A673 (cell line): ENCODE measurements around the gene ARID3C. TPM values are rescaled to one million over a fixed set of nuclear protein-coding genes. Genes with fewer than 3 reads are reported as not detected.

Experiments used
- BruUV-seq: library from RNA; stranded (reverse); fragments of 400-500 nt; replicated peaks from 2 replicates; lab custom pipeline; 2021; lab: Mats Ljungman, UMichigan
- CTCF ChIA-PET: fragments of 300-600 bp; sonication (Branson Sonifier 250); formaldehyde crosslinking; loops from one replicate; lab custom pipeline; 2022; ENCODE audit warnings: antibody characterized with exemption; lab: Charles Lee
- POLR2A ChIA-PET: fragments of 300-600 bp; sonication (Branson Sonifier 250); formaldehyde crosslinking; loops from one replicate; lab custom pipeline; 2022; ENCODE audit warnings: antibody characterized with exemption; ENCODE audit not compliant: low non-redundant PET; lab: Charles Lee
- DNase-seq: peaks from one replicate; pipeline ENCODE4 v3.0.0-alpha.2; 2015; ENCODE audit warnings: low spot score
- H3K27ac ChIP-seq: fragments of 200-600 bp; sonication (generic); 2 replicates; pipeline ENCODE4 v1.5.1; 2016; ENCODE audit warnings: mixed run types, low read depth, mild to moderate bottlenecking, mixed read lengths, antibody characterized with exemption, low read length; ENCODE audit not compliant: poor library complexity, severe bottlenecking
- H3K27me3 ChIP-seq: fragments of 200-600 bp; sonication (generic); replicated peaks from 2 replicates; pipeline ENCODE4 v1.6.1; 2017; ENCODE audit warnings: mixed run types, low read depth, mild to moderate bottlenecking, mixed read lengths, antibody characterized with exemption, low read length; ENCODE audit not compliant: insufficient read depth, poor library complexity
- H3K36me3 ChIP-seq: fragments of 200-600 bp; sonication (generic); 2 replicates; pipeline ENCODE4 v1.6.1; 2016; ENCODE audit warnings: mixed run types, mild to moderate bottlenecking, mixed read lengths, antibody characterized with exemption, low read length; ENCODE audit not compliant: insufficient read depth, poor library complexity, severe bottlenecking
- H3K4me1 ChIP-seq: fragments of 200-600 bp; sonication (generic); 2 replicates; pipeline ENCODE4 v1.6.1; 2017; ENCODE audit warnings: mixed run types, mild to moderate bottlenecking, mixed read lengths, antibody characterized with exemption, low read length; ENCODE audit not compliant: insufficient read depth, poor library complexity, severe bottlenecking
- H3K4me3 ChIP-seq: fragments of 200-600 bp; sonication (generic); 2 replicates; pipeline ENCODE4 v1.5.1; 2016; ENCODE audit warnings: low read depth, mixed run types, mild to moderate bottlenecking, mixed read lengths, low read length; ENCODE audit not compliant: poor library complexity, severe bottlenecking
- H3K9me3 ChIP-seq: fragments of 200-600 bp; sonication (generic); 2 replicates; pipeline ENCODE4 v1.6.1; 2016; ENCODE audit warnings: mixed run types, low read depth, mild to moderate bottlenecking, mixed read lengths, antibody characterized with exemption, low read length; ENCODE audit not compliant: poor library complexity, severe bottlenecking
- CTCF ChIP-seq: fragments of 300-800, 200-600 bp; sonication (generic); conservative IDR thresholded peaks from 2 replicates; pipeline ENCODE4 v1.5.1; 2017; ENCODE audit warnings: low read depth, mild to moderate bottlenecking, antibody characterized with exemption, low read length, moderate library complexity, mixed read lengths
- EZH2 ChIP-seq: fragments of 200-600 bp; sonication (generic); IDR thresholded peaks from 2 replicates; pipeline ENCODE4 v1.6.1; 2017; ENCODE audit warnings: borderline replicate concordance, low read depth, mild to moderate bottlenecking, mixed read lengths, antibody characterized with exemption, low read length; ENCODE audit not compliant: poor library complexity, severe bottlenecking
- intact Hi-C: fragments of 100-400 bp; cut with micrococcal nuclease; formaldehyde crosslinking; loops from one replicate; pipeline ENCODE4 v1.10.0; 2022; ENCODE audit not compliant: unreplicated experiment
- total RNA-seq: library from RNA; stranded (reverse); gene quantifications from 2 replicates; pipeline ENCODE4 v1.2.3, GENCODE V29; 2021

The ARID3C gene
- total RNA-seq, 1 experiment from 2014 or later, result not detected

- Histone ChIP-seq H3K36me3 (peaks cover 9% of the 10 kb centered on the region), H3K9me3 (no peaks in the 10 kb centered on the region), H3K27ac (no peak overlapping the region), H3K4me1 (peaks cover 7% of the 10 kb centered on the region), H3K4me3 (no peak overlapping the region), H3K27me3 (peaks cover 56% of the 10 kb centered on the region)
- TF ChIP-seq CTCF (no peak), EZH2 (no peak)
- BruUV-seq, result no TSS peak
- intact Hi-C loops, result no loop called here
- POLR2A ChIA-PET, result no interaction called here
- no peak for DNase-seq
- CTCF ChIA-PET, result interaction anchor here (0.6 to 0.7 kb wide), 2 partner anchors 14 to 334 kb away, joined by 3 to 4 read pairs; no protein-coding TSS in a partner anchor
Observed at GRCh38 chr9:34630402-34631154, 1.7 kb upstream of the ARID3C start.

- H3K4me1 ChIP-seq, result peaks cover 7% of the 10 kb centered on the region
Observed at GRCh38 chr9:34629491-34629808, 584 bp upstream of the ARID3C start.

More at GRCh38 chr9:34629491-34629808, 584 bp upstream of the ARID3C start:
- ChIA-PET POLR2A (interaction anchor here (0.7 kb wide), 1 partner anchor 213 kb away, joined by 3 read pairs; no protein-coding TSS in a partner anchor), CTCF (interaction anchor here (0.7 kb wide), 1 partner anchor 51 kb away, joined by 6 read pairs; no protein-coding TSS in a partner anchor)
- intact Hi-C loops, result no loop called here
- H3K4me3 ChIP-seq, result peak overlapping the region; percentile 27
- no peaks in the 10 kb centered on the region for H3K9me3 ChIP-seq
- peaks cover 66% of the 10 kb centered on the region for H3K27me3 ChIP-seq
- DNase-seq, result no peak
- BruUV-seq, result no TSS peak
- TF ChIP-seq CTCF (no peak), EZH2 (peak; percentile 27)
- no peak overlapping the region for H3K27ac ChIP-seq
- no peaks in the 10 kb centered on the region for H3K36me3 ChIP-seq
